ENCODE data around the gene TOP3B.

DNA sequence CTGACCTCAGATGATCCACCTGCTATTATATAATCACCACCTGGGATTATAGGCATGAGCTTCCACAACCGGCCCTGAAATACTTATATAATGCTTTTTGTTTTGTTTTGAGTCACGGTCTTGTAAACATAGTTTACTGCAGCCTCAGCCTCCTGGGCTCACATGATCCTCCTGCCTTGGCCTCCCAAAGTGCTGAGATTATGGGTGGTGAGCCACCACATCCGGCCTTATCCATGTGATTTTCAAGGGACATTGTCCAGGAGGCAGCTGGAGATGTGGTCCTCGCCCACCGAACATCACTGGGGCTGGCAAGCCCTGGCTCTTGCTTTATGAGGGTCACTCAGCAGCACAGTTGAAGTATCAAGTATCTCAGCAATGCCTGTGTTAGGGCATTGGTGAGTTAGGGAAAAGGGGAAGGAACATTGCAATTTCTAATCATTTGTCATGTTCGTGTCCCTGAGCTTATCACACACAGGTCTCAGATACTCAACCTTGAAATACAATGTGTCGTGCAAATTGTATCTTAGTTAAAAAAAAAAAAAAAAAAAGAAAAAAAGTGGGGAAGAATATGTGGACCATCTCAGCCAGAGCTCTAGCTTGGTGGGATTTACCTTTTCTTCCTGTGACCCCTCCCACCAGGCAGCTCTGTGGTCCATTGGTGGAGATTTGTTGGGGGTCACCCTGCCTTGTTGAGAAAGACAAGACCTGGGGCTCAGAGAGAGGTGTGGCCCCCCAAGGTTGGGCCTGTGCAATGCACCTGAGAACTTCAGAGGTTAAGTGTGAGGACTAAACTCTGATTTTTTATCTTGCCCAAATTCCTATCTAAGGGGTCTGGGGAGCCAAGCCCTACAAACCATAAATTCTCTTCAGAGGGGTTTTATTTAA is 74.7 kb downstream of the TOP3B start:
- TF ChIP-seq POLR2AphosphoS5 (IDR thresholded peaks at IDR 0.05) = no peak
- TF ChIP-seq, protein P1, sequence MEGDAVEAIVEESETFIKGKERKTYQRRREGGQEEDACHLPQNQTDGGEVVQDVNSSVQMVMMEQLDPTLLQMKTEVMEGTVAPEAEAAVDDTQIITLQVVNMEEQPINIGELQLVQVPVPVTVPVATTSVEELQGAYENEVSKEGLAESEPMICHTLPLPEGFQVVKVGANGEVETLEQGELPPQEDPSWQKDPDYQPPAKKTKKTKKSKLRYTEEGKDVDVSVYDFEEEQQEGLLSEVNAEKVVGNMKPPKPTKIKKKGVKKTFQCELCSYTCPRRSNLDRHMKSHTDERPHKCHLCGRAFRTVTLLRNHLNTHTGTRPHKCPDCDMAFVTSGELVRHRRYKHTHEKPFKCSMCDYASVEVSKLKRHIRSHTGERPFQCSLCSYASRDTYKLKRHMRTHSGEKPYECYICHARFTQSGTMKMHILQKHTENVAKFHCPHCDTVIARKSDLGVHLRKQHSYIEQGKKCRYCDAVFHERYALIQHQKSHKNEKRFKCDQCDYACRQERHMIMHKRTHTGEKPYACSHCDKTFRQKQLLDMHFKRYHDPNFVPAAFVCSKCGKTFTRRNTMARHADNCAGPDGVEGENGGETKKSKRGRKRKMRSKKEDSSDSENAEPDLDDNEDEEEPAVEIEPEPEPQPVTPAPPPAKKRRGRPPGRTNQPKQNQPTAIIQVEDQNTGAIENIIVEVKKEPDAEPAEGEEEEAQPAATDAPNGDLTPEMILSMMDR (IDR thresholded peaks at IDR 0.05) = no peak
- no peak for TF ChIP-seq POLR2A (IDR thresholded peaks at IDR 0.05)
- no peak for TF ChIP-seq EP300 (IDR thresholded peaks at IDR 0.05)
